DMS53 treated with DMSO at 0.1 percent for 48 hours (cell line): ENCODE results near the gene BRCC3.
"Not testable (repeated sequence)": the region's sequence is repeated elsewhere in the genome, so short reads cannot be mapped to it uniquely, and the experiment has no call there.

ENCODE experiments used
- DNase-seq: peaks from one replicate; lab custom pipeline; 2025; ENCODE audit not compliant: unreplicated experiment; lab: John Stamatoyannopoulos, UW

BRCC3 gene

DNA sequence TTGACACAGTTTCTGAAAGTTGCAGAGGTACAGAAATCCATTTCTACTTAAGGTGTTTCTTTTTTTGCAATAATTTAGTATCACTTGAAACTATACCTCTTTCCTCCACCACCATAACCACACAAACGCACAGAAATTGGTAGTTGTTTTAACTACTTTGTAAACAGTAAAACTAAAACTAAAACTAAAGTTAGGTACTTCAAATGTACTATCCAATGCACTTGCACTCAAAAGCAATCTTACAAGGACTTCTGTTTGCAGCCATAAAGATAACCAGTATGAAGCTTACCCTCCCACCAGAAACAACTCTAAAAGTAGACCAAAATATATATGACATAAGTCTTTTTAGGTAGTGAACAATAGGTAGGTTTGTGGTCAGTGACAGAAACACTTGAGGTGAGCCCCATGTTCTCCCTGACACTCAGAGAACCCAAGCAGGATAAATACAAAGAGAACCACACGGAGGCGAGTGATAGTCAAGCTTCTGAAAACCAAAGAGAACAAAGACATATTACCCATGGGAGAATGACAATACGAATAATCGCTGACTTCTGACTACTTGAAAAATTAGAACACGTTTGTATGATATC lies 72.7 kb downstream of the BRCC3 start:
- DNase-seq, result no peak

DNA sequence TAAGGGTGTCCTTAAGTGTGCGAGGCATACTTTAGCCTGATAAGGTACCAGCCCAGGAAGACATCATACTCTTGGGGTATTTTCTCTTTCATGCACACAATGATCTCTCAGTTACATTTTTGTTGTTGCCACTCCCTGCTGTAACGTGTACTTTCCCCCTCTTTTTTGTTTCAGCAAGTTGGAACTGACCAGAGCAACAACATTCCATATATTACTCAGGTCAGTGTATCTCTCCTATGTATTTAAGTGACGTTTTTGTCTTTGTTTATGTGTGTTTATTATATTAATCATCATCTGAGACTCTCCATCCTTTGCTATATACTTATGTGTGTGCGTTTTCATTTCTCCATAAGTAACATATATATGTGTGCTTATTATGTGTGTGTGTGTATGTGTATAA lies 73.6 kb downstream of the BRCC3 start:
- DNase-seq, result no peak

DNA sequence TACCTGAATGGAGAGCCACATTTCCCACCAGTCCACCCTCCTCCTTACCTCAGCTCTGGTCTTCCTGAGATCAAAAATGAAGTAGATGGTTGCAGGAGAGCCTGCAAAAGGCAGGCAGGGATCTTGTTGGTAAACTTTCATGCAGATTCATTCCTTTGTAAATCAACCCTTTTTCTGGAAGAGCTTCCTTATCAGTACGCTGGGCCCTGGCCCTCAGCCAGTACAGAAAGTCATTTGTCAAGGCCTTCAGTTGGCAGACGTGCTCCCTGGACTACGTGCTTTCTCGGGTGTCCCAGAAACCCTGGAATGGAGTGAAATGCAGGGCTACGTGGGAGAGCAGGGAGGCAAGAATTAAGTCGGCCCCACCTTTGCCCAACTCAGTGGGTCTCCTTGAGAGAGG lies 76.3 kb downstream of the BRCC3 start:
- DNase-seq, result not testable (repeated sequence)

DNA sequence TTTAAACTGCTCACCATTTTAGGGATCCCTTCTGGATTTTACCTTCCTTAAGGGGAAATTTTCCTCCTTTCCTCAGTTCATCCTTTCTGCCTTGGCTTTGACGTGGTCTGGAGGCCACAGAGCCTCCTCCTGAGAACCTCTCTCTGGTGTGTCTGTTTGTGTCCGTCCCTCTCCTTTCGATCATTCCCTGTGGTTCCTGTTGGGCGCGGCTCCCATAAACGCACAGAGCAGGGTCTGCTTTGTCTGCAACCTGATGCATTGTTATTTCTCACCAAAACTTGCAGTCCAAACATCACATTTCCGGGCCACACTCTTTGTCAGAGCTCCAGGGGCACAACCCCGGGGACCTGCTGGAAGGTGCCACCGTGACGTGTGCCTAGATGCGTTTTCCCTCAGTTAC lies 76.9 kb downstream of the BRCC3 start:
- DNase-seq, result not testable (repeated sequence)

DNA sequence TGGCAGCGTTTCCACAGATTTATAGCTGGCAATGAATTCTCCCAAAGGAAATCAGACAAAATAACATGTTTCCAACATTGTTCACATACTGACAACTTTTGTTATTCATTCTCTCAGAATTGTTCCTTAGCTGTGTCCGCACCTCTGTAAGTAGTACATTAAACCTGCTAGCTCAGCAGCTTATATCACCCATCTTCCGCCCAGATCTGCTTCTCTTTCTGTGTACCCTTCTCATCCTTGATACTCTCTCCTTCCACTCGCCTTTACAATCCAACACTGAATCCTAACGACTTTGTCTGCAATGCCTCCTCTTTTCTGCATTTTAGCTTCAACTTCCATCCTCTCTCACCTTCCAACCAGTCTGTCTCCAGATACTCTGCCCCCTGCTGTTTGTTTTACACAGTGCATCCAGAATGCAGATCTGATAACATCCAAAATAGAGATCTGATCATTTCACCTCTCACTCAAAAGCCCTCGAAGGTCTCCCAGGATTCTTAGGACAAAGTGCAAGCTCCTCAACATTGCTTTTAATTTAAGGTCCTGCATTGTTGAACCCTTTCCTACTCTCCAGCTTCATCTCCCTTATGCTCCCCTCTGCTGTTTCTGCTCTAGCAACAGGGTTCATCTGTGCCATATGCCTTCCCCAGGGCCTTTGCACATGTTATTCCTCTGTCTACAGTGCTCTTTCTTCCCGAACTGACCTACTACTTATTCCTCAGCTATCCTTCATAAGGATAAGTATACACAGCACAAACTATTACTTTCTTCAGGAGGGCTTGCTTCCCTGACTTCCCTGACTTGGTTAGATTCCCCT lies 77.6 kb downstream of the BRCC3 start:
- DNase-seq, result peak; percentile 3

DNA sequence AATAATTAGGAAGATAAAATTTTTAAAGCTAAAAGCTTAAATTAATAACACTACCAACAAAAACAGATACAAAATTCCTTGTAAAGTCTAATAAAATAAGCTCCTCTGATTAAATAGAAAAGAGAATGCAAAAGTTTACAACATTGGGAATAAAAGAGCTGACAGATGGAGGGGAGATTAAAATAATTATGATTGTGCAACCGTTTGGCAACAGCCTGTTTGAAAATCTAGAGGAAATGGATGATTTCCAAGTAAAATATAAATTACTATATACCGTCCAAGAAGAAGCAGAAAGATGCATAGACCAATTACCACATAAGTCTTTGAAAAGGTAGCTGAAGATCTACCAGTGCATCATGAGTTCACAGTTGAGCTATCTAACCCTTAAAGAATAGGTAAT lies 98.6 kb downstream of the BRCC3 start:
- DNase-seq, result no peak
